Stimulated activated CD8-positive, alpha-beta memory T cell treated with anti-CD3 and anti-CD28 coated beads, Interleukin-12 subunit alpha, Interleukin-12 subunit beta, amount 100 ng/mL, for 24 hours (primary cell): ENCODE results near the gene CCDC157.
"Not testable (repeated sequence)": the region's sequence is repeated elsewhere in the genome, so short reads cannot be mapped to it uniquely, and the experiment has no call there.

ENCODE experiments used
- DNase-seq: peaks from one replicate; pipeline ENCODE4 v3.0.0-alpha.2; 2020; ENCODE audit errors: extremely low read depth

CCDC157 gene

DNA sequence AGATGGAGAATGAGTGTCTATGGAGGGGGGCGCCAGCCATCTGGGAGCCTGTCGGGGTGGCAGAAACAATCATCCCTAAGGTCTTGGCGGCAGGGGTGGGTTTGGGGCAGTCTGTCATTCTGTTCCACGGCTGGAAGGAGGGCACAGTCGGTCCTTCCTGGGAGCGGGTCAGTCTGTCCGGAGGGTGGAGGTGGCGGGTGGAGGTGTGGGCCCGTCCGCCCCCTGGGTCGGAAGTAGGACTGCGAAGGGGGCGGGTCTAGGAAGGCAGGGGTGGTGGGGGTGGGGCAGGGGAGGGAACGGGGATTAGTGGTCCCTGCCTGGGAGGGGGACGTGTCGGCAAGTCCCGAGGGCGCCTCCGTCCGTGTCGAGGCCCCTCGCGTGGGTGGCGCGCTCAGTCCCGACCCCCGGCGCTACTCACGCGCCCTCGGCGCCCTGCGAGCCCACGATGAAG, 30.5 kb upstream of the CCDC157 start:
- no peak for DNase-seq

- DNase-seq: peak; percentile 79
Measured at GRCh38 chr22:30326706-30327362, 30.0 kb upstream of the CCDC157 start, which contains the start of gene TBC1D10A. Gene TBC1D10A, minus strand, starts transcription at chr22:30326941. Its CDS starts 60 bp downstream, at chr22:30326881.

GRCh38 chr22:30327864-30328345, 28.9 kb upstream of the CCDC157 start:
- DNase-seq: no peak

DNA sequence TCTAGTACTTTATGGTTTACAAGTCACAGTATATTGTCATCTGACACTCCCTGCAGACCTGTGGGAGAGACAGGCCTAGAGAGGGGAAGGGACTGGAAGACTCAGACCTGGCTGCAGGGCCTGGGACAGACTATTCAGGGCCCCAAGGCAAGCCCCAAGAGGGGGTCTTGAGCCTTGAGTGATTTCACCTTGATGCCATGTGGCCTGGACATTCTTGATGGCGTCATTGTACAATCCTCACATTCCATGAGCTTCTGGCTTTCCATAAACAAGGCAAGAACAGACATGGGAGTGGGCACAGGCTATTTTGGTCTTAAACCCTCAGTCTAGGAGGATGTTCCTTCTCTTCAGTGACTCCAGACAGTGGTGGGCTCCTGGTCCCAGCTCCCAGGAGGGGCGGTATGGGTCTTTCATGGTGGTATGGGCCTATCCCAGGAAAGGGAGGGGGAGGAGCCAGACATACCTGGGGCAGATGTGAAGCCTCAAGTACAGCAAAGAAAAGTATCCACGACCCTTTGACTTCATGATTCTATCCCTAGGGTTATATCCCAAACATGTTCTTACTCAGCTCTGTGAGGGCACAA, 28.2 kb upstream of the CCDC157 start:
- DNase-seq: no peak

GRCh38 chr22:30332551-30332950, 24.3 kb upstream of the CCDC157 start:
- no peak for DNase-seq

- no peak for DNase-seq
Measured at GRCh38 chr22:30332994-30333706, 23.7 kb upstream of the CCDC157 start.

DNA sequence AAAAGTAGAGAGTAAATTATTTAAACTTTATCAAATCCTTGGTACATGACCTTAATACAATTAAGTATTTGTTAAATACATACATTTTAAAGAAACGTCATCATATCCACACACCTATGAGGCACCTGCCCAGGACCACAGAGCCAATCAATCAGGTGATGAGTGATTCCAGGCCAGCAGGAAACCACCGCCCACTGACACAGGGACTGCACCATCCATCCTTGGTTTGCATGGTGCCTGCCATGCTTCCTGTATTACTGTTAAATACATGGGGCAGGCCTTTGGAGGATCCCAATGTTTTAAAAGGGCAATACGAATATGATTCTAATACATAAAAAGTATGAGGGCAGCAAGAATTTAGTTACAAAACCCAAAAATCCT, 23.1 kb upstream of the CCDC157 start:
- DNase-seq: no peak

DNA sequence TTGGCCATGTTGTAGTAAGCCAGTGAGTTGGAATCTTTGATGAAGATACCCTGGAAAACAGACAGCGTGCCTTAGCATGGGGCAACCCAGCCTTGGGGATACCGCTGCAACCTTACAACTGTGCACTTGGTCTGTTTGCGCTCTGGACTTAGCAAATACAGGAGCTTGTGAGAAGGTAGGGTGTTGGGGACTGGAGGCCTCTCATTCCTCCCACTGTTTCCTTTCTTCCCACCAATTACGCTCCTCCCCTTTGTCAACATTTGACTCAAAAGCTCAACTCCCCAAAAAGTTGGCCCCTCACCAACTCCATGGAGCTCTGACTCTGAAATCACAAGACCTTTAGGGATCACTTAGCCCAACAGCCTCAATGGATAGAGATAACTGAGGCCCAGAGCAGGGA, 22.2 kb upstream of the CCDC157 start:
- no peak for DNase-seq

- DNase-seq: no peak
Measured at GRCh38 chr22:30335236-30335635, 21.6 kb upstream of the CCDC157 start.

DNA sequence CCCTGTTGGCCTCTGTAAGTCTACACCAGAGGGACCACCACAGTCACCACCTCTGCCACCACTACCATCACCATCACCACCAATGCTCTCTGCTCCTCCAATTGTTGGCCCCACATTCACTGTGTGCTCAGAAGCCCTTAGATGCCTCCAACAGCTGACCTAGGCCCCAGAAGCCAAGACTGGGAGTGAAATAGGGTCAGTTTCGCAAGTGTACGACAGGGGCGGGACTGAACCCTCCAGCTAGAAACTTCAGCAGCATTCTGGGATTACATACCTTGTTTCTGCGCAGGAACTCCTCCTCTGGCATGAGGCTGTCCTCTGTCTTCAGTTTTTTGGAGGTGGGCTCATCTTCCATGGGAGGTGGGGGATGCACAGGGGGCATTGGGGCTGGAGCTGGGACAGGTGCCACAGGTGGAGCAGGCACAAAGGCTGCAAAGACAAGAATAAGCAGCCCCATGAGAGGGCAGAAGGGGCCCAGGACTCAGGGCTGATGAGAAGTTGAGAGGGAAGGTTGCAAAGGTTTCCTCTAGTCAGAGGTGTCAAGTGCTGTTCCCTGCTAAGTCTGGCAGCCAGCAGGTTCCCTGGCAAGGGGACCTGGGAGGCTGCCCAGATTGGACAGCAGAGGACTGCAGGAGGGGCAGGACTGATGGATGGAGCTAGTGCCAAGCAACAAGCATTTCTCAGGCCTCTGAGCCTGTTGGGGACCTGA, 19.9 kb upstream of the CCDC157 start:
- no peak for DNase-seq

DNA sequence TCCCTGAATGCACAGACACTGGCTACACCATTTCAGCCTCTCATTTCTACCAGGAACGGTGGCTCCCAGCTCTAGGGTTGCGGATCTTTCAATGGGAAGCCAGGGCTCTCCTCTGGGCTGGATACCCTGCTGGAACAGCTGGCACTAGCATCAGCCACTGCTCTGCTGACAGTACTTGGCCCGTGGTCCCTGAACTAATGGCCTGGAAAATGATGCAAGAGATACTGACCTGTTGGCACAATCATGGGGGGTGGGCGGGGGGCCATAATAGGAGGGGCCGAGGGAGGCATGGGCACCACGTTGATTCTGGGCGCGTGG, 19.4 kb upstream of the CCDC157 start:
- DNase-seq: no peak

- not testable (repeated sequence) for DNase-seq
Measured at GRCh38 chr22:30338341-30338740, 18.5 kb upstream of the CCDC157 start.

DNA sequence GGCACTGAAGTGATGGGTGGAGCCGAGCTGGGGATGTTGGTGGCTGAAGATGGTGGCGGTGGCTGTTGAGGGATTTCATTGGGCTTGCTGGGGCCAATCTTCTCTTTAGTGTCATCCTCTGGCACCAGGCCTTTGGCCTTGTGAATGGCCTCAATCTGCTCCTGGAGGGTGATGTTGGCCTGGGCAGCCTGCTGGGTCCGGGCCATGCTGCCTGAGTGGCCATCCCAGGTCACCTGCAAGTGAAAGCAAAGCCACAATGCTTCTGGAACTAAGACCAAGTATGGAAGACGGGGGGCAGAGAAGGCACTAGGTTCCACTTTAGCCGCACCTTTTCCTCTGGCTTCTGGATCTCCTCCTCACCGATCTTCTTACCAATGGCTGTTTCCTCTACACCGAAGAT, 18.0 kb upstream of the CCDC157 start:
- DNase-seq: no peak

DNA sequence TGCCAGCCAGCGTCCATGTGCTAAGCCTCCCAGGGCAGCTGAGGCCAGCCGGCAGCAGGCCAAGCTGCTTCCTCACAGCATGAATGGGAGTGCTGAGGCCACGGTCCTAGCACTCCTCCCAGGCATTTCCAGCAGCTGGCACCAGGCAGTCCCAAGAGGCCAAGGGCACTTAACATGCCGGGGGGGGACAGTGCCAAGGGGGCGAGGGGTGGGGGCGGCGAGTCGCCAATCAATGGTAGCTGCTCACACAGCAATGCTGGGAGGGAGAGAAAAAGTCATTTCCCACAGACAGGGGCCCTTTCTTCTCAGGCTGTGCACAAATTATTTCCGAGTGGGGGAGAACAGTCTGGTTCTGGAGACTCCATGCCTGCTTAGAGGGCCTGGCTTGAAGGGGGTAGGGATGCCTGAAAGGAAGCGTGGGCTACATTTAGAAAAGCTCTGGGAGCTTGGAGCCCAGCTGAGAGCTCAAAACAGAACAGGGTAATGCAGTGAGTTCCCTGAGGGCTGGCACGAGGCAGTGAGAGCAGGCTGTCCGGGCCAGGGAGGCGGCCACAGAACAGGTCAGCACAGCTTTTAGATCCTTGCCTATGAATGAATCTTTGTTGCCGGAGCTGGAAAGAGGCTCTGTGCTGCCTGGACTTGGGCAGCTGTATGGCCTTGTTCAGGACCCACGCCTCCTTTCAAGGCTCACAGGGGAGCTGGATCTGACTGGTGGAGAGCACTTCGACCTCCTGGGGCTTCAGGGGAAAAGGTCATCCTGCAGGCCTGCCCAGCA, 15.7 kb upstream of the CCDC157 start:
- no peak for DNase-seq

- DNase-seq: no peak
Measured at GRCh38 chr22:30344447-30345200, 12.2 kb upstream of the CCDC157 start.

GRCh38 chr22:30347255-30347892, 9.4 kb upstream of the CCDC157 start:
- no peak for DNase-seq

- no peak for DNase-seq
Measured at GRCh38 chr22:30348404-30348803, 8.4 kb upstream of the CCDC157 start.

- DNase-seq: no peak
Measured at GRCh38 chr22:30348809-30349208, 8.0 kb upstream of the CCDC157 start.

DNA sequence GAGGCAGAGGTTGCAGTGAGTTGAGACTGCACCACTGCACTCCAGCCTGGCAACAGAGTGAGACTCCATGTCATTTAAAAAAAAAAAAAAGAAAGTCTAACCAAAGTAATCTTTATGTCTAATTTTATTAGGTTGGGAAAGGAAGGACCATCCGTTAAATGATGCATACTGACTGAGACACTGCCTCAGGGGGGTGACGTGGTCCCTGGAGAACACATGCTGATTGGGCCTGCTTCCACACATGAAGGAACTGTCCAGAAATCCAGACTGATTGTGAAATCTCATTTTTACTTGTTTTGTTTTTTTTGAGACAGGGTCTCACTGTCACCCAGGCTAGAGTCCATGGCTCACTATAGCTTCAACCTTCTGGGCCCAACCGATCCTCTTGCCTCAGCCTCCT, 5.6 kb upstream of the CCDC157 start:
- no peak for DNase-seq

DNA sequence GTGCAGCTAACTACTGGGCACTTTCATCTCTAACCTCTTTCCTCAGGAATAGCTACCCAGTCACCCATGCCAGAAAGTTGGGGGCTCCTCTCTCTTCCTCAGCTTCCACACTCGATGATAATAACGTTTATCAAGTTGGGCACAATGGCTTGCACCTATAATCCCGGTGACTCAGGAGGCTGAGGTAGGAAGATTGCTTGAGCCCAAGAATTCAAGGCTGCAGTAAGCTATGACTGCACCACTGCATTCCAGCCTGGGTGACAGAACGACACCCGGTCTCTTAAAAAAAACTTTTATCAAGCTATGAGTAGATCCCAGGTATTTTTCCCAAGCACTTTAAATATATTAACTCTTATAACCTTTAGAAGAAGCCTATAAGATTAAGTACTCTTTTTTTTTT, 2.2 kb upstream of the CCDC157 start:
- DNase-seq: no peak

- no peak for DNase-seq
Measured at GRCh38 chr22:30357236-30357570, 396 bp downstream of the CCDC157 start.
